Memory B cell (primary cell): ENCODE results near the gene MARCO.
"Not testable (repeated sequence)": the region's sequence is repeated elsewhere in the genome, so short reads cannot be mapped to it uniquely, and the experiment has no call there.

Experiments
- ATAC-seq: fragments of 150-1000 bp; cut with Tn5 transposase; 2 replicates; pipeline ENCODE4 v1.10.0; 2021; ENCODE audit warnings: low read depth, mild to moderate bottlenecking, moderate library complexity
- DNase-seq, 2 donors: peaks; one replicate each; pipeline ENCODE4 v3.0.0; 2022; ENCODE audit warnings: low spot score in 2 of 2
- H3K27ac Mint-ChIP-seq: one replicate; pipeline ENCODE4 v1.8.0; 2022; ENCODE audit warnings: mild to moderate bottlenecking, moderate library complexity, mixed read lengths
- H3K27me3 Mint-ChIP-seq: one replicate; pipeline ENCODE4 v1.8.0; 2022; ENCODE audit warnings: mixed read lengths
- H3K36me3 Mint-ChIP-seq: one replicate; pipeline ENCODE4 v1.8.0; 2022; ENCODE audit warnings: mild to moderate bottlenecking, mixed read lengths
- H3K4me1 Mint-ChIP-seq: one replicate; pipeline ENCODE4 v1.8.0; 2022; ENCODE audit warnings: mixed read lengths
- H3K4me3 Mint-ChIP-seq: one replicate; pipeline ENCODE4 v1.8.0; 2022; ENCODE audit warnings: mild to moderate bottlenecking, moderate library complexity, mixed read lengths
- H3K9me3 Mint-ChIP-seq: one replicate; pipeline ENCODE4 v1.8.0; 2022; ENCODE audit warnings: mixed read lengths

Gene MARCO

GRCh38 chr2:118940486-118941120, 1.4 kb upstream of the MARCO start:
- DNase-seq (no peak), ATAC-seq (no peak)
- peaks cover 8% of the 10 kb centered on the region for H3K27me3 Mint-ChIP-seq
- no peaks in the 10 kb centered on the region for H3K36me3 Mint-ChIP-seq
- H3K4me3 Mint-ChIP-seq: no peak overlapping the region
- no peak overlapping the region for H3K27ac Mint-ChIP-seq
- no peaks in the 10 kb centered on the region for H3K9me3 Mint-ChIP-seq
- H3K4me1 Mint-ChIP-seq: no peaks in the 10 kb centered on the region

DNA sequence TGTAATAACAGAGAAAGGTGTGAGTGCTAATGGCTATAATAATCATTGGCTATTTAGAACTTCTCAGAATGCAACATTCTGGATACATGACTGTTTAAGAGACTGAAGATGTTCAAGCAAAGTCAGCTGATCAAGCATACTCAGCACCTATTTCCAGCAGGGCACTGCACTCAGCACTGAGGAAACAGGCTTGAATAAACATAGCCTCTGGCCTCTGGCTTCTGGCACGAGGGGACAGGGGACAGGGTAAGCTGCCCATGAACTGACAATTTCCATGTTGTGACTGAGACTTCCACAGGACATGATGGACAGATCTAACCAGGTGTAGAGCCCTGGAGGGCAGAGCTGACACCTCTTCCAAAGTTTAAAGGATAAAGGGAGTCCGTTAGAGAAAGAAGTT, 1.3 kb downstream of the MARCO start:
- no peak overlapping the region for H3K27ac Mint-ChIP-seq
- DNase-seq (no peak), ATAC-seq (no peak)
- H3K4me1 Mint-ChIP-seq: no peaks in the 10 kb centered on the region
- peaks cover 8% of the 10 kb centered on the region for H3K27me3 Mint-ChIP-seq
- no peaks in the 10 kb centered on the region for H3K9me3 Mint-ChIP-seq
- no peaks in the 10 kb centered on the region for H3K36me3 Mint-ChIP-seq
- H3K4me3 Mint-ChIP-seq: no peak overlapping the region

DNA sequence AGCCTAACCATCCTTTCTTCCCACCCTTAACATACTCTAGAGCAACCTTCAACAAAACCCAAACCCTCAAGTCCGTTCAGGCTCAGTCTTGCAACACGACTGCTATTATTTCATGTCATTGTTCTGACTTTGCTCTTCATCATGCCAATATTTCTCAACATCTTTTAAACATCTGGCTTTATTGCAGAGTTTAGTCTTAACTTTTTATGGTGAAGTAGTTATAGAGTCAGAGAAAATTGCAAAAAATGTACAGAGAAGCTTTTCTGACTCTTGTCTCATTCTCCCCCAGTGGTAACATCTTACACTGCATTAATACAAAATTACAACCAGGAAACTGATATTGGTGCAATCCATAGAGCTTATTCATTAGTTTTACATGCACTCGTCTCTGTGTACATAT, 3.9 kb downstream of the MARCO start:
- no peak for DNase-seq
- ATAC-seq: no peak
- peaks cover 9% of the 10 kb centered on the region for H3K27me3 Mint-ChIP-seq
- H3K4me3 Mint-ChIP-seq: no peak overlapping the region
- H3K27ac Mint-ChIP-seq: no peak overlapping the region
- no peaks in the 10 kb centered on the region for H3K4me1 Mint-ChIP-seq
- no peaks in the 10 kb centered on the region for H3K9me3 Mint-ChIP-seq
- H3K36me3 Mint-ChIP-seq: no peaks in the 10 kb centered on the region

- H3K9me3 Mint-ChIP-seq, H3K27me3 Mint-ChIP-seq, DNase-seq, H3K4me3 Mint-ChIP-seq, ATAC-seq, H3K36me3 Mint-ChIP-seq, H3K4me1 Mint-ChIP-seq, H3K27ac Mint-ChIP-seq: not testable (repeated sequence)
Observed at GRCh38 chr2:118948266-118948665, 6.3 kb downstream of the MARCO start.

GRCh38 chr2:118954297-118955060, 12.5 kb downstream of the MARCO start:
- Mint-ChIP-seq H3K4me3 (no peak overlapping the region), H3K27ac (no peak overlapping the region), H3K36me3 (peaks cover 2% of the 10 kb centered on the region), H3K27me3 (peaks cover 7% of the 10 kb centered on the region), H3K4me1 (no peaks in the 10 kb centered on the region), H3K9me3 (peaks cover 23% of the 10 kb centered on the region)
- DNase-seq: no peak
- ATAC-seq: no peak

DNA sequence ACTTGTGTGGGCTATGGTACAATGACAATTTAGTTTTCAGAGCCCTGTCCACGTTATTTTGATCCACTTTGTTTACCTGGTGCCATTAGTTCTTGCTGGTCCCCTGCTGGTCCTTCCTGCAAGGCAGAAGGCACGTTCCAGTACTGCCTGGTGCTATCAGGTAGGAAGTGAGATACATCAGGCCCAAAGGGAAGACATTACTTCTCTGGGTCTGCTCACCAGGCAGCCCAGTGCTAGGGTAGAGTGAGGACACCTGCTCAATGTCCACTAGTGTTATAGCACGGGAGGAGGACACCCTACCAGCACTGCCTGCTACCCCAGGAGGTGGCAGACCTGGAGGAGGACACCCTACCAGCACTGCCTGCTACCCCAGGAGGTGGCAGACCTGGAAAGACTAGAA, 23.7 kb downstream of the MARCO start:
- Mint-ChIP-seq H3K27me3 (peaks cover 7% of the 10 kb centered on the region), H3K36me3 (no peaks in the 10 kb centered on the region), H3K4me3 (no peak overlapping the region), H3K27ac (no peak overlapping the region), H3K9me3 (peaks cover 4% of the 10 kb centered on the region), H3K4me1 (no peaks in the 10 kb centered on the region)
- DNase-seq (no peak), ATAC-seq (no peak)

DNA sequence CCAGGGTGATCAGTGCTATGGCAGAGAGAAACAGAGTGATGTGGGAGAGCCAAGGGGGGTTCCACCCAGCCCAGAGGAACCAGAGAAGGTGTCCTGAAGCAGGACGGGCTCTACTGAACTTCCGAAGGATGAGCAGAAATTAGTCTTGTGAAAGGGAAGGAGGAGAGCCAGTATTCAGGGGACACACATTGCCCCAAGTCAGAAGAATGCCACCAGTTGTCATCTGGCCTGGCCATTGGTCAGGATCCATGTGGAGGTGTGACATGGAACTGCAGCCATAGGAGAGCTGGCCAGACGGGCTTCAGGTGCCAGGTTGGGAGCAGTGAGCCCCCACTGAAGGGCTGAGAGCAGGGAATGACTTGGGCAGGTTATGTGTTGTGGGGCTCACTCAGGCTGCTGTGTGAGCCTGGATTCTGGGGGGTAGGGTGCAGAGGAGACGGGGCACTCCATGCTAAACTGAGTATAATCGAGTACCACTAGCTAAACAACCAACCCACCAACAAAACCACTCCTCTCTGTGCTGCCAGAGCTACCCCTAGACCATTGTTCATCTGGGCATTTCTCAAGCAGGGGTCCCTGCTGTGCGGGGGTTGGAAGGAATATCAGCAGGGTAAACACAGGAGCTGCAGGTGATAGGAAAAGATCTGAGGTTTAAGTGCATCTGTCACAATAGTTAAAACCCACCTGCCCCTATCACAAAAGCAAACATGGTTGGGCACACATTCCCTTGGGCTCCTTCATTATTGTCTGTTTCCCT, 25.3 kb downstream of the MARCO start:
- H3K27ac Mint-ChIP-seq: no peak overlapping the region
- no peak overlapping the region for H3K4me3 Mint-ChIP-seq
- no peaks in the 10 kb centered on the region for H3K4me1 Mint-ChIP-seq
- DNase-seq: no peak
- peaks cover 10% of the 10 kb centered on the region for H3K27me3 Mint-ChIP-seq
- no peaks in the 10 kb centered on the region for H3K36me3 Mint-ChIP-seq
- no peaks in the 10 kb centered on the region for H3K9me3 Mint-ChIP-seq
- ATAC-seq: no peak

DNA sequence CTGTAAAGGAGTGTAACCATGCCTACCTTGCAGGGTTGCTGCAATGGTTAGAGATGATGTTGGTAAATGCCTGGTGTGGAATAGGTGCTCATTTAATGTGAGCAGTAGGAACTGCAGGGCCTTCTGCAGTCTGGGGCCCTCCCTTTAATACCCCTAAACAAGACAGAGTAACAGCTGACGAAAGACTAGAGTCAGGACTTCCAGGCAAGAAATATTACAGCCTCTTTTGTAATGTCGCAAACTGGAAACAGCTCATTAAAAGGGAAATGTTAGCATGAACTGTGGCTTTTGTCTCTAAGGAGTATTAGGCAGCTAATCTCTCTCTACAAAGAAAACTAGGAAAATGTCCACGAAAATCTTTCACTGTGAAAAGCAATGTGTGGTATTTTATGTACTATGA, 26.0 kb downstream of the MARCO start:
- Mint-ChIP-seq H3K4me3 (no peak overlapping the region), H3K36me3 (no peaks in the 10 kb centered on the region), H3K27me3 (peaks cover 11% of the 10 kb centered on the region), H3K4me1 (no peaks in the 10 kb centered on the region), H3K9me3 (no peaks in the 10 kb centered on the region), H3K27ac (no peak overlapping the region)
- no peak for DNase-seq
- ATAC-seq: no peak

DNA sequence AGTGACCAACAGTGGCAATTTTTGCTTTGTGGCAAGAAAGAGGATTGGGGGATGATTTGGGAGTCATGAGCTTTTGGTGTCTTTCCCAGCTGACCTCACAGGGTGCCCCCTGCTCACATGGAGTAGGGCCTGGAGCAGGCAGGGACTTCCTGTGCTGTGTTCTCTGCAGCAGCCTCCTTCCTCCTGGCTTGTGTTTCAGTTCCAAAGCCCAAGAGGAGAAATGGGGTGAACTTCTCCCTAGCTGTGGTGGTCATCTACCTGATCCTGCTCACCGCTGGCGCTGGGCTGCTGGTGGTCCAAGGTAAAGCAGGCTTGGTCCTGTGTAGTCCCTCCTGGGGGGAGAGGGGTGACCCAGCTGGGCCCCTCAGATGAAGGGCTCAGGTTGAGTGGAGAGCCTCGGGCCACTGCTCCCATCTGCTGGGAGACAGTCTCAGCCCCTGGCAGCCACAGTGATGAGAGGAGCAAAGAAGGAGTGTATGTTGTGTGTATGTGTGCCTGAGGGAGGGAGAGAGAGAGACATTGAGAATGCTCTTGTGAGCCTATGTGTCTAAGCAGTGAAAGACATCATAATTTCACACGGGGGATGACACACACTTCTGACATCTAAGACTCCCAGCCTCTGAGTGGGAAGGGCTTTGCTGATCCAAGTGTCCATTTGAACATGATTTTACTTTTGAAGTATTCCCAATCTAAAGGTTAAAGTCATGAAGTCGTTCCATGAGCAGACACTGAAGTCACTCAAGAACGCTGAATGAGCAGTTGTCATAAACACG, 27.2 kb downstream of the MARCO start:
- Mint-ChIP-seq H3K36me3 (no peaks in the 10 kb centered on the region), H3K27me3 (peaks cover 16% of the 10 kb centered on the region), H3K9me3 (no peaks in the 10 kb centered on the region), H3K4me1 (no peaks in the 10 kb centered on the region), H3K27ac (no peak overlapping the region), H3K4me3 (no peak overlapping the region)
- DNase-seq (no peak), ATAC-seq (no peak)

- ATAC-seq (no peak), DNase-seq (no peak)
- H3K4me1 Mint-ChIP-seq: no peaks in the 10 kb centered on the region
- peaks cover 16% of the 10 kb centered on the region for H3K27me3 Mint-ChIP-seq
- H3K4me3 Mint-ChIP-seq: no peak overlapping the region
- H3K9me3 Mint-ChIP-seq: no peaks in the 10 kb centered on the region
- H3K27ac Mint-ChIP-seq: no peak overlapping the region
- H3K36me3 Mint-ChIP-seq: no peaks in the 10 kb centered on the region
Observed at GRCh38 chr2:118969734-118970395, 27.9 kb downstream of the MARCO start.

DNA sequence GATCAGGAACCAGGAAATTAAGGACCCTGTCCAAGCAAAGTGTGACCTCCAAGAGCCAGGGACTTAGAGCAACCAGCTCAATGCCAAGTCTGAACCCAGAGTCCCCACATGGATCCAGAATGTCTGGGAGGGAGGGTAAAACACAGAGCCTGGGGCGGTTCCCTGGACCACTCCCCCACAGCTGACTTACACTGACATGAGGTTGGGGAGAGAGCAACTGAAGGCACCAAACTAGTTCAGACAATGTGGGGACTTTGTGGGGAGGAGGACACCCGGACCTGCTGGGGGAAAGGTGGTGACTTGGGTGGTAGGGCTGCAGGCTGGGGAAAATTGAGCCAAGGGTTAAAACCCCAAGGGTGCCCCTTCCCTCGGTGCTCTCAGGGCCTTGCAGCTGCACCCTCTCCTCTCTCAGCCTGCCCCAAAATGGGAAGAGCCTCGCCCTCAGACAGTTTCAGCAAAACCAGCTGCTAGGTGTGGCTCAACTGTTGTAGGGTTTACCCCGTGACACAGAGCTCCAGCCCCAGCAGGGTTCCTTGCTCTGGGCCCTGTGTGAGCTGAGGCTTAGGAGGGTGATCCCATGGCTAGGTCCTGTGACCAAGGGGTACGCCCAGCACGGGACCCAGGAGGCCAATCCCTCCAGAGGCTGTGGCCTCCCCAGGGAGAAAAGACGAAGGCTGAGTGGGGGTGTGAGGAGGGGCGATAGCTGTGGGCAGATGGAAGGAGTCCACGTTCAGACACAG, 28.6 kb downstream of the MARCO start:
- Mint-ChIP-seq H3K27ac (no peak overlapping the region), H3K27me3 (peaks cover 17% of the 10 kb centered on the region)
- no peak for ATAC-seq

GRCh38 chr2:118971245-118972122, 29.5 kb downstream of the MARCO start:
- no peaks in the 10 kb centered on the region for H3K9me3 Mint-ChIP-seq
- H3K27ac Mint-ChIP-seq: no peak overlapping the region
- ATAC-seq: no peak

More for the DNA sequence above, 28.6 kb downstream of the MARCO start:
- no peak for DNase-seq
- Mint-ChIP-seq H3K4me3 (no peak overlapping the region), H3K9me3 (no peaks in the 10 kb centered on the region), H3K4me1 (no peaks in the 10 kb centered on the region), H3K36me3 (no peaks in the 10 kb centered on the region)

More at GRCh38 chr2:118971245-118972122, 29.5 kb downstream of the MARCO start:
- no peak overlapping the region for H3K4me3 Mint-ChIP-seq
- H3K27me3 Mint-ChIP-seq: peaks cover 18% of the 10 kb centered on the region
- H3K4me1 Mint-ChIP-seq: no peaks in the 10 kb centered on the region
- DNase-seq: no peak
- no peaks in the 10 kb centered on the region for H3K36me3 Mint-ChIP-seq
